Neural progenitor cell (in vitro differentiated cells): ENCODE measurements around the gene ANKRD11. TPM values are rescaled to one million over a fixed set of nuclear protein-coding genes. Genes with fewer than 3 reads are reported as not detected.

ENCODE experiments used
- DNase-seq: peaks from one replicate; pipeline ENCODE4 v3.0.0-alpha.2; 2016; ENCODE audit warnings: low spot score
- H2AFZ ChIP-seq: fragments of 200-600 bp; sonication (generic); replicated peaks from 2 replicates; pipeline ENCODE4 v1.6.1; 2016; ENCODE audit warnings: antibody characterized with exemption
- H3F3A ChIP-seq: fragments of 200-600 bp; sonication (generic); 2 replicates; pipeline ENCODE4 v1.6.1; 2016; ENCODE audit warnings: antibody characterized with exemption, low read depth
- H3K27ac ChIP-seq: fragments of 200-600 bp; sonication (generic); 2 replicates; pipeline ENCODE4 v1.5.1; 2016; ENCODE audit warnings: mild to moderate bottlenecking
- H3K27me3 ChIP-seq: fragments of 200-600 bp; sonication (generic); 2 replicates; pipeline ENCODE4 v1.6.1; 2016; ENCODE audit warnings: mild to moderate bottlenecking, moderate library complexity
- H3K36me3 ChIP-seq: fragments of 200-600 bp; sonication (generic); 2 replicates; pipeline ENCODE4 v1.5.1; 2016
- H3K4me1 ChIP-seq: fragments of 200-600 bp; sonication (generic); 2 replicates; pipeline ENCODE4 v1.6.1; 2016; ENCODE audit warnings: mixed run types
- H3K4me2 ChIP-seq: fragments of 200-600 bp; sonication (generic); 2 replicates; pipeline ENCODE4 v1.6.1; 2016
- H3K4me3 ChIP-seq: fragments of 200-600 bp; sonication (generic); 2 replicates; pipeline ENCODE4 v1.5.1; 2016
- H3K79me2 ChIP-seq: fragments of 200-600 bp; sonication (generic); 2 replicates; pipeline ENCODE4 v1.6.1; 2016; ENCODE audit warnings: low read depth
- H3K9ac ChIP-seq: fragments of 200-600 bp; sonication (generic); 2 replicates; pipeline ENCODE4 v1.6.1; 2016
- H3K9me3 ChIP-seq: fragments of 200-600 bp; sonication (generic); 2 replicates; pipeline ENCODE4 v1.5.1; 2016; ENCODE audit warnings: low read depth
- H4K20me1 ChIP-seq: fragments of 200-600 bp; sonication (generic); 2 replicates; pipeline ENCODE4 v1.6.1; 2016; ENCODE audit warnings: low read depth
- H3K27ac Mint-ChIP-seq: 3 replicates; pipeline ENCODE4 v1.8.0; 2021; ENCODE audit warnings: mixed read lengths
- H3K27me3 Mint-ChIP-seq: 2 replicates; pipeline ENCODE4 v1.8.0; 2022; ENCODE audit warnings: low read depth, mild to moderate bottlenecking, inconsistent platforms, moderate library complexity, mixed read lengths; ENCODE audit not compliant: insufficient read depth
- H3K36me3 Mint-ChIP-seq: 3 replicates; pipeline ENCODE4 v1.8.0; 2021; ENCODE audit warnings: mixed read lengths
- H3K4me1 Mint-ChIP-seq: 3 replicates; pipeline ENCODE4 v1.8.0; 2021; ENCODE audit warnings: mixed read lengths
- H3K4me3 Mint-ChIP-seq: 3 replicates; pipeline ENCODE4 v1.8.0; 2021; ENCODE audit warnings: mild to moderate bottlenecking, moderate library complexity, mixed read lengths
- H3K9me3 Mint-ChIP-seq: 3 replicates; pipeline ENCODE4 v1.8.0; 2020; ENCODE audit warnings: mixed read lengths
- EZH2 ChIP-seq: fragments of 200-600 bp; sonication (generic); IDR thresholded peaks from 2 replicates; pipeline ENCODE4 v1.6.1; 2017; ENCODE audit warnings: antibody characterized with exemption, mild to moderate bottlenecking, moderate library complexity
- EZH2phosphoT487 ChIP-seq: fragments of 200-600 bp; sonication (generic); IDR thresholded peaks from 2 replicates; pipeline ENCODE4 v1.6.1; 2017; ENCODE audit warnings: antibody characterized with exemption
- total RNA-seq: library from RNA; depleted of rRNA; stranded (reverse); fragments of >200 nt; gene quantifications from 2 replicates; pipeline ENCODE4 v1.2.3, GENCODE V29; 2015; ENCODE audit warnings: low replicate concordance
- TF ChIP-seq, protein P1 (sequence below): fragments of 200-600 bp; sonication (generic); IDR thresholded peaks from 2 replicates; pipeline ENCODE4 v1.5.1; 2017; ENCODE audit warnings: antibody characterized with exemption, mild to moderate bottlenecking

ANKRD11 gene
- total RNA-seq, 1 donor from 2014 or later: 47.3 TPM

DNA sequence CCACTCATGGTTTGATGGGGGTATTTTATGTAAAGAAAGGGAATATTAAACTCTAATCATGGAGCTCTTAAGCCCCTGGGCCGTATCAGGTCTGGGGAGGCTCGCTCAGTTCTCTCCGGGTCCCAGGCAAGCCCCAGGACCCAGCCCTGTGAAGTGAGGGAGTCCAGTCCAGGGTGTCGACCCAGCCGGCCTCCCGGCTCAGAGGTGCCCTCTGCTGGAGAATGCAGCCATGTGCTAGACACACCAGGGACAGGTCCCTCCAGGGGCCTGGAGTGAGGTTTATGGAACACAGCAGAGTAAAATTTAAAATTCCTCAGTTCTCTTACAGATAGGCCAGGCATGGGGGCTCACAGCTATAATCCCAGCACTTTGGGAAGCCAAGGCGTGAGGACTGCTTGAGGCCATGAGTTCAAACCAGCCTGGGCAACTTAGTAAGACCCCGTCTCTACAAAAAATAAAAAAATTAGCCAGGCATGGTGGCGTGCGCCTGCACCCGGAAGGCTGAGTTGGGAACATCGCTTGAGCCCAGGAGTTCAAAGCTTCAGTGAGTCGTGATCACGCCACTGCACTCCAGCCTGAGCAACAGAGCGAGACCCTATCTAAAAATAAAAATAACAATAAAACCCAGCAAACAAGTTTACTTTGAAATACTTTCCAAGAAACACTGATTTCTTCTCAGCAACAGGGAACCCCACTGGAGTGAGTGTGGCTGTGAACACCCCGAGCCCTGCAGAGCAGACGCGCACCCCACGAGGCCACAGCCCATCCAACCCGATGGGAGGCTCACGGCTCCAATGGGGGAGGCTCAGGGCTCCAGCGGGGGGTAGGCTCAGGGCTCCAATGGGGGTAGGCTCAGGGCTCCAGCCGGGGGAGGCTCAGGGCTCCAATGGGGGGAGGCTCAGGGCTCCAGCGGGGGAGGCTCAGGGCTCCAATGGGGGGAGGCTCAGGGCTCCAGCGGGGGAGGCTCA is 200.6 kb downstream of the ANKRD11 start:
- H3K79me2 ChIP-seq: peaks cover 38% of the 10 kb centered on the region
- H3K4me1 Mint-ChIP-seq: peaks cover 43% of the 10 kb centered on the region
- H3K9me3 ChIP-seq: no peaks in the 10 kb centered on the region
- H3K9ac ChIP-seq: no peak overlapping the region
- H3K36me3 ChIP-seq: no peaks in the 10 kb centered on the region
- H3K27me3 Mint-ChIP-seq: peaks cover 4% of the 10 kb centered on the region
- peaks cover 25% of the 10 kb centered on the region for H3K4me1 ChIP-seq
- peak overlapping the region; percentile 66 for H3K27ac Mint-ChIP-seq
- H2AFZ ChIP-seq: no peak overlapping the region
- H3F3A ChIP-seq: peaks cover 39% of the 10 kb centered on the region
- H3K27ac ChIP-seq: no peak overlapping the region
- peak; percentile 86 for DNase-seq
- TF ChIP-seq EZH2 (no peak), EZH2phosphoT487 (no peak)
- TF ChIP-seq, protein P1, sequence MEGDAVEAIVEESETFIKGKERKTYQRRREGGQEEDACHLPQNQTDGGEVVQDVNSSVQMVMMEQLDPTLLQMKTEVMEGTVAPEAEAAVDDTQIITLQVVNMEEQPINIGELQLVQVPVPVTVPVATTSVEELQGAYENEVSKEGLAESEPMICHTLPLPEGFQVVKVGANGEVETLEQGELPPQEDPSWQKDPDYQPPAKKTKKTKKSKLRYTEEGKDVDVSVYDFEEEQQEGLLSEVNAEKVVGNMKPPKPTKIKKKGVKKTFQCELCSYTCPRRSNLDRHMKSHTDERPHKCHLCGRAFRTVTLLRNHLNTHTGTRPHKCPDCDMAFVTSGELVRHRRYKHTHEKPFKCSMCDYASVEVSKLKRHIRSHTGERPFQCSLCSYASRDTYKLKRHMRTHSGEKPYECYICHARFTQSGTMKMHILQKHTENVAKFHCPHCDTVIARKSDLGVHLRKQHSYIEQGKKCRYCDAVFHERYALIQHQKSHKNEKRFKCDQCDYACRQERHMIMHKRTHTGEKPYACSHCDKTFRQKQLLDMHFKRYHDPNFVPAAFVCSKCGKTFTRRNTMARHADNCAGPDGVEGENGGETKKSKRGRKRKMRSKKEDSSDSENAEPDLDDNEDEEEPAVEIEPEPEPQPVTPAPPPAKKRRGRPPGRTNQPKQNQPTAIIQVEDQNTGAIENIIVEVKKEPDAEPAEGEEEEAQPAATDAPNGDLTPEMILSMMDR: peak; percentile 86
- no peak overlapping the region for H3K4me2 ChIP-seq
- H3K9me3 Mint-ChIP-seq: no peaks in the 10 kb centered on the region
- H3K36me3 Mint-ChIP-seq: peaks cover 17% of the 10 kb centered on the region
- H4K20me1 ChIP-seq: peaks cover 56% of the 10 kb centered on the region
- H3K27me3 ChIP-seq: no peaks in the 10 kb centered on the region
- no peak overlapping the region for H3K4me3 Mint-ChIP-seq
- H3K4me3 ChIP-seq: no peak overlapping the region

DNA sequence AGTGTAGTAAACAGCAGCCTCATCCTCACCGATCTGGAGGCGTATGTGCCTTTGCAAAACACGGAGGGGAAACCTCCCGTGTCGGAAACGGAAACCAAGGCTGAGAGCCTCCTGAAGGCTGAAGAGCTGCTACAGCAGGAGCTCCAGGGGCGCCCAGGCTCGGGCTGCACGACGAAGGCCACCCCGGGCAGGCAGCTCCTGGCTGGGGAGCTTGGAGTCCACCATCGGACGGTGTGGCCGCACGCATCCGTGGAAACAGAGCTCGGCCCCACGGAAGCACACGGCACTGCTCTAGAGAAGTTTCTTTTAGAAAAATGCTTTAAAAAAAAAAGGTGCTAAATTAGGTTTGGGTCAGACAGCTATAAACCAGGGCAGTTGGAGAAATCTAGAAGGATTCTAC is 201.4 kb downstream of the ANKRD11 start:
- Histone ChIP-seq H3K27me3 (no peaks in the 10 kb centered on the region), H3K79me2 (peaks cover 30% of the 10 kb centered on the region), H3F3A (peaks cover 32% of the 10 kb centered on the region), H3K4me1 (peaks cover 18% of the 10 kb centered on the region), H3K27ac (no peak overlapping the region), H3K36me3 (no peaks in the 10 kb centered on the region), H3K4me3 (no peak overlapping the region), H3K9ac (no peak overlapping the region), H2AFZ (no peak overlapping the region), H4K20me1 (peaks cover 55% of the 10 kb centered on the region), H3K4me2 (no peak overlapping the region), H3K9me3 (no peaks in the 10 kb centered on the region)
- Mint-ChIP-seq H3K36me3 (peaks cover 15% of the 10 kb centered on the region), H3K4me1 (peaks cover 38% of the 10 kb centered on the region), H3K27ac (peak overlapping the region; percentile 66), H3K27me3 (peaks cover 2% of the 10 kb centered on the region), H3K9me3 (no peaks in the 10 kb centered on the region), H3K4me3 (no peak overlapping the region)
- TF ChIP-seq, protein P1: no peak
- TF ChIP-seq EZH2: no peak
- no peak for TF ChIP-seq EZH2phosphoT487
- no peak for DNase-seq

DNA sequence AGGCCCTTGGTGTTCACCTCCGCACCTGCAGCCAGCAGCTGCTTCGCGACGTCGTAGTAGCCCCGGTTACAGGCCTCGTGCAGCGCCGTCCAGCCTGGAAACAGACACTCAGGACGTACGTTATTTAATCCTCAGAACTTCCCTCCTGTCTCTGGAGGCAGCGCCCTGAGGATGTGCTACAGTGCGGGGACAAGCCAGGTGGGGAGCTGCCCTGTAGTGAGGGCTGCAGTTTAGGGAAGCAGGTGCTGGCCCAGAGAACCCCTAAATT is 201.8 kb downstream of the ANKRD11 start:
- Histone ChIP-seq H4K20me1 (peaks cover 55% of the 10 kb centered on the region), H3K9ac (no peak overlapping the region), H3K36me3 (no peaks in the 10 kb centered on the region), H3F3A (peaks cover 28% of the 10 kb centered on the region), H2AFZ (no peak overlapping the region), H3K27me3 (no peaks in the 10 kb centered on the region), H3K4me3 (no peak overlapping the region), H3K4me1 (peaks cover 15% of the 10 kb centered on the region), H3K9me3 (no peaks in the 10 kb centered on the region), H3K4me2 (no peak overlapping the region), H3K27ac (no peak overlapping the region), H3K79me2 (peaks cover 27% of the 10 kb centered on the region)
- no peak for TF ChIP-seq EZH2phosphoT487
- no peak for TF ChIP-seq EZH2
- TF ChIP-seq, protein P1: no peak
- Mint-ChIP-seq H3K4me3 (no peak overlapping the region), H3K27me3 (peaks cover 2% of the 10 kb centered on the region), H3K36me3 (peaks cover 15% of the 10 kb centered on the region), H3K27ac (no peak overlapping the region), H3K4me1 (peaks cover 38% of the 10 kb centered on the region), H3K9me3 (no peaks in the 10 kb centered on the region)
- no peak for DNase-seq
